ENCODE results near the gene CRB3. TPM values are rescaled to one million over a fixed set of nuclear protein-coding genes. Genes with fewer than 3 reads are reported as not detected.
A peak's percentile ranks its signal among the peaks of the same experiment; 100 is the strongest.

The CRB3 gene
- total and polyA plus RNA-seq, 2 of the 13 experiments (the other 11 are each of a cell fraction or from before 2014, with no cell fraction given): 10.6 to 25.6 TPM

GRCh38 chr19:6509118-6509971 is 45.3 kb downstream of the CRB3 start (continued):
- TF ChIP-seq NR2F6 (IDR thresholded peaks at IDR 0.05) (peak; percentile 73), NR2F6 (CRISPR knock-in tag; IDR thresholded peaks at IDR 0.05) (peak; percentile 94), SAFB2 (CRISPR knock-in tag; IDR thresholded peaks at IDR 0.05; ENCODE audit: borderline replicate concordance, low read depth) (no peak), HNF1A (IDR thresholded peaks at IDR 0.05; ENCODE audit: low read depth) (0 out of 2 replicates have a peak, but pooled peaks have one; percentile 11), HNF1A (CRISPR knock-in tag; IDR thresholded peaks at IDR 0.05; ENCODE audit: borderline replicate concordance) (no peak), KDM4B (CRISPR knock-in tag; IDR thresholded peaks at IDR 0.05) (no peak), FOXK1 (CRISPR knock-in tag; IDR thresholded peaks at IDR 0.05; ENCODE audit: borderline replicate concordance, low read depth) (peak; percentile 67; the same call in 1 of the 2 replicates), ZNF660 (CRISPR knock-in tag; IDR thresholded peaks at IDR 0.05; ENCODE audit: borderline replicate concordance, low read depth) (no peak), KLF15 (CRISPR knock-in tag; IDR thresholded peaks at IDR 0.05; ENCODE audit: borderline replicate concordance) (no peak), ZBTB3 (CRISPR knock-in tag; IDR thresholded peaks at IDR 0.05; ENCODE audit: borderline replicate concordance, low read depth) (peak; percentile 61; the same call in 1 of the 2 replicates), SOX6 (IDR thresholded peaks at IDR 0.05) (no peak), SOX6 (CRISPR knock-in tag; IDR thresholded peaks at IDR 0.05) (peak; percentile 78), NRL (CRISPR knock-in tag; IDR thresholded peaks at IDR 0.05; ENCODE audit: borderline replicate concordance) (0 out of 2 replicates have a peak, but pooled peaks have one; percentile 22), SMAD9 (CRISPR knock-in tag; IDR thresholded peaks at IDR 0.05) (no peak), MEIS1 (CRISPR knock-in tag; IDR thresholded peaks at IDR 0.05; ENCODE audit: borderline replicate concordance) (peak; percentile 22; the same call in 1 of the 2 replicates)
- TF ChIP-seq, protein P1, sequence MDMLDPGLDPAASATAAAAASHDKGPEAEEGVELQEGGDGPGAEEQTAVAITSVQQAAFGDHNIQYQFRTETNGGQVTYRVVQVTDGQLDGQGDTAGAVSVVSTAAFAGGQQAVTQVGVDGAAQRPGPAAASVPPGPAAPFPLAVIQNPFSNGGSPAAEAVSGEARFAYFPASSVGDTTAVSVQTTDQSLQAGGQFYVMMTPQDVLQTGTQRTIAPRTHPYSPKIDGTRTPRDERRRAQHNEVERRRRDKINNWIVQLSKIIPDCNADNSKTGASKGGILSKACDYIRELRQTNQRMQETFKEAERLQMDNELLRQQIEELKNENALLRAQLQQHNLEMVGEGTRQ (IDR thresholded peaks at IDR 0.05; ENCODE audit: low read depth, low read length): peak; percentile 89
- TF ChIP-seq, protein P1 (CRISPR knock-in tag; IDR thresholded peaks at IDR 0.05; ENCODE audit: borderline replicate concordance): peak; percentile 68; the same call in 1 of the 2 replicates
- TF ChIP-seq, protein P2, sequence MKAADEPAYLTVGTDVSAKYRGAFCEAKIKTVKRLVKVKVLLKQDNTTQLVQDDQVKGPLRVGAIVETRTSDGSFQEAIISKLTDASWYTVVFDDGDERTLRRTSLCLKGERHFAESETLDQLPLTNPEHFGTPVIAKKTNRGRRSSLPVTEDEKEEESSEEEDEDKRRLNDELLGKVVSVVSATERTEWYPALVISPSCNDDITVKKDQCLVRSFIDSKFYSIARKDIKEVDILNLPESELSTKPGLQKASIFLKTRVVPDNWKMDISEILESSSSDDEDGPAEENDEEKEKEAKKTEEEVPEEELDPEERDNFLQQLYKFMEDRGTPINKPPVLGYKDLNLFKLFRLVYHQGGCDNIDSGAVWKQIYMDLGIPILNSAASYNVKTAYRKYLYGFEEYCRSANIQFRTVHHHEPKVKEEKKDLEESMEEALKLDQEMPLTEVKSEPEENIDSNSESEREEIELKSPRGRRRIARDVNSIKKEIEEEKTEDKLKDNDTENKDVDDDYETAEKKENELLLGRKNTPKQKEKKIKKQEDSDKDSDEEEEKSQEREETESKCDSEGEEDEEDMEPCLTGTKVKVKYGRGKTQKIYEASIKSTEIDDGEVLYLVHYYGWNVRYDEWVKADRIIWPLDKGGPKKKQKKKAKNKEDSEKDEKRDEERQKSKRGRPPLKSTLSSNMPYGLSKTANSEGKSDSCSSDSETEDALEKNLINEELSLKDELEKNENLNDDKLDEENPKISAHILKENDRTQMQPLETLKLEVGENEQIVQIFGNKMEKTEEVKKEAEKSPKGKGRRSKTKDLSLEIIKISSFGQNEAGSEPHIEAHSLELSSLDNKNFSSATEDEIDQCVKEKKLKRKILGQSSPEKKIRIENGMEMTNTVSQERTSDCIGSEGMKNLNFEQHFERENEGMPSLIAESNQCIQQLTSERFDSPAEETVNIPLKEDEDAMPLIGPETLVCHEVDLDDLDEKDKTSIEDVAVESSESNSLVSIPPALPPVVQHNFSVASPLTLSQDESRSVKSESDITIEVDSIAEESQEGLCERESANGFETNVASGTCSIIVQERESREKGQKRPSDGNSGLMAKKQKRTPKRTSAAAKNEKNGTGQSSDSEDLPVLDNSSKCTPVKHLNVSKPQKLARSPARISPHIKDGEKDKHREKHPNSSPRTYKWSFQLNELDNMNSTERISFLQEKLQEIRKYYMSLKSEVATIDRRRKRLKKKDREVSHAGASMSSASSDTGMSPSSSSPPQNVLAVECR (CRISPR knock-in tag; IDR thresholded peaks at IDR 0.05; ENCODE audit: borderline replicate concordance): peak; percentile 49; the same call in 1 of the 2 replicates

Data from HepG2 (cell line).